GM12878 (cell line): ENCODE data around the gene PRUNE2.

Experiments used
- ATF2 ChIP-seq: IDR thresholded peaks from 2 replicates; pipeline ENCODE4 v1.6.1; 2012; ENCODE audit warnings: low read length, inconsistent platforms
- CTCF ChIP-seq, 3 experiments: IDR thresholded peaks in 2 of 3; conservative IDR thresholded peaks in 1 of 3; 2 replicates each; pipeline ENCODE4 v1.5.1; 2011; ENCODE audit warnings: low read depth in 3 of 3, low read length in 3 of 3, mild to moderate bottlenecking in 3 of 3, control low read depth in 2 of 3, moderate library complexity in 2 of 3, inconsistent platforms in 1 of 3, mixed read lengths in 1 of 3; ENCODE audit not compliant: control insufficient read depth in 2 of 3, insufficient read depth in 1 of 3; ENCODE audit errors: extremely low read depth in 1 of 3
- EZH2 ChIP-seq: IDR thresholded peaks from 2 replicates; pipeline ENCODE4 v1.6.1; 2012; ENCODE audit warnings: low read depth, mild to moderate bottlenecking, control low read depth, inconsistent platforms, low read length, borderline replicate concordance; ENCODE audit not compliant: control insufficient read depth
- IKZF2 ChIP-seq, 2 experiments: fragments of 450-650 bp; IDR thresholded peaks; 2 replicates each; pipeline ENCODE4 v1.6.1; 2017; ENCODE audit warnings: mild to moderate bottlenecking in 2 of 2, moderate library complexity in 2 of 2
- KDM1A ChIP-seq: fragments of 200-600 bp; sonication (generic); IDR thresholded peaks from 2 replicates; pipeline ENCODE4 v1.6.1; 2016; ENCODE audit warnings: borderline replicate concordance
- MAX ChIP-seq: IDR thresholded peaks from 2 replicates; pipeline ENCODE4 v1.6.1; 2012; ENCODE audit warnings: low read depth, low read length, improper control_type of control experiment
- NRF1 ChIP-seq: conservative IDR thresholded peaks from 2 replicates; pipeline ENCODE4 v1.6.1; 2011; ENCODE audit warnings: mild to moderate bottlenecking, low read depth, low read length, improper control_type of control experiment
- POLR2A ChIP-seq: IDR thresholded peaks from 2 replicates; pipeline ENCODE4 v1.6.1; 2011; ENCODE audit warnings: low read depth, mild to moderate bottlenecking, low read length
- TAF1 ChIP-seq: IDR thresholded peaks from 2 replicates; pipeline ENCODE4 v1.6.1; 2011; ENCODE audit warnings: mild to moderate bottlenecking, low read depth, low read length, borderline replicate concordance
- TARDBP ChIP-seq: IDR thresholded peaks from 2 replicates; pipeline ENCODE4 v1.6.1; 2016; ENCODE audit warnings: borderline replicate concordance
- ZNF274 ChIP-seq: IDR thresholded peaks from one replicate; pipeline ENCODE4 v1.8.0; 2011; ENCODE audit not compliant: insufficient read length, insufficient read depth
- TF ChIP-seq, protein P1 (sequence below): IDR thresholded peaks from 2 replicates; pipeline ENCODE4 v1.6.1; 2012; ENCODE audit warnings: low read depth, low read length, improper control_type of control experiment
- TF ChIP-seq, protein P2 (sequence below): fragments of 450-650 bp; IDR thresholded peaks from 2 replicates; pipeline ENCODE4 v1.6.1; 2017; ENCODE audit warnings: mild to moderate bottlenecking

DNA sequence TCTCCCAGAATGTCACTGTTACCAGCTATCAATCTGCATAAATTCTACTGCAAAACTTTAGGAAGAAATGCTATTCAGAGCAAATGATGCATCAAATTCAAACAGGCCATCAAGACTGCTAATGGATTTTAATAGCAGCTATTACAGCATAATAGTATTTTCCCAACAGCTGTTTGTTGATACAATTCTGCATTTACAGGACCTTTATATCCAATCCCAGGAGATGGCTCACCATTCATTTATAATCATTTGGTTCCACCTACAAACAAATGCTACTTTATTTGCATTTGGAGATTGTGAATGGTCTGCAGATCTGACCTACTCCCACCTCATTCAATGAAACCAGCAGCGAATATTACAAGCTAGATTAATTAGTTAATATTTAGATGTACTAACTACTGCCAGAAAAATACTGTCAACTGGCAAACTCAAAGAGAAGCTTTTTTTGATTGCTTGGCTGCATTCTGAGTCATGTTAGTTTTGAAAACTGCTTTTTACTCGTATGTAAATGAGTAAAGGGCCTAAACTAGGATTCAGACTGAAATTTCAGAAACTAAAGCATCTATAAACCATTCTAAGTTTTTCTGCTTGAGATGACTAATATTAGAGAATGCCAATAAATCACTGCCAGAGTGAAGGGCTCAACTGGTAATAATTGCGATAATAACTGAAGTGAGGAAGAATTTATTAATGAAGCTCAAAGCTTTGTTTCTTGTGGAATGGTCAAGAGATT, 148.8 kb downstream of the PRUNE2 start:
- TF ChIP-seq ATF2: no peak; the same call in 1 of the 2 replicates
- no peak for TF ChIP-seq EZH2
- no peak for TF ChIP-seq KDM1A
- TF ChIP-seq POLR2A: no peak
- TF ChIP-seq TAF1: no peak
- no peak for TF ChIP-seq TARDBP
- no peak for TF ChIP-seq ZNF274
- TF ChIP-seq, protein P1, sequence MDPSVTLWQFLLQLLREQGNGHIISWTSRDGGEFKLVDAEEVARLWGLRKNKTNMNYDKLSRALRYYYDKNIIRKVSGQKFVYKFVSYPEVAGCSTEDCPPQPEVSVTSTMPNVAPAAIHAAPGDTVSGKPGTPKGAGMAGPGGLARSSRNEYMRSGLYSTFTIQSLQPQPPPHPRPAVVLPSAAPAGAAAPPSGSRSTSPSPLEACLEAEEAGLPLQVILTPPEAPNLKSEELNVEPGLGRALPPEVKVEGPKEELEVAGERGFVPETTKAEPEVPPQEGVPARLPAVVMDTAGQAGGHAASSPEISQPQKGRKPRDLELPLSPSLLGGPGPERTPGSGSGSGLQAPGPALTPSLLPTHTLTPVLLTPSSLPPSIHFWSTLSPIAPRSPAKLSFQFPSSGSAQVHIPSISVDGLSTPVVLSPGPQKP: no peak
- TF ChIP-seq, protein P2, sequence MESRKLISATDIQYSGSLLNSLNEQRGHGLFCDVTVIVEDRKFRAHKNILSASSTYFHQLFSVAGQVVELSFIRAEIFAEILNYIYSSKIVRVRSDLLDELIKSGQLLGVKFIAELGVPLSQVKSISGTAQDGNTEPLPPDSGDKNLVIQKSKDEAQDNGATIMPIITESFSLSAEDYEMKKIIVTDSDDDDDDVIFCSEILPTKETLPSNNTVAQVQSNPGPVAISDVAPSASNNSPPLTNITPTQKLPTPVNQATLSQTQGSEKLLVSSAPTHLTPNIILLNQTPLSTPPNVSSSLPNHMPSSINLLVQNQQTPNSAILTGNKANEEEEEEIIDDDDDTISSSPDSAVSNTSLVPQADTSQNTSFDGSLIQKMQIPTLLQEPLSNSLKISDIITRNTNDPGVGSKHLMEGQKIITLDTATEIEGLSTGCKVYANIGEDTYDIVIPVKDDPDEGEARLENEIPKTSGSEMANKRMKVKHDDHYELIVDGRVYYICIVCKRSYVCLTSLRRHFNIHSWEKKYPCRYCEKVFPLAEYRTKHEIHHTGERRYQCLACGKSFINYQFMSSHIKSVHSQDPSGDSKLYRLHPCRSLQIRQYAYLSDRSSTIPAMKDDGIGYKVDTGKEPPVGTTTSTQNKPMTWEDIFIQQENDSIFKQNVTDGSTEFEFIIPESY: no peak
- no peak for TF ChIP-seq CTCF (IDR thresholded peaks at IDR 0.05 in 2 of 3, conservative IDR thresholded peaks at IDR 0.05 in 1 of 3; ENCODE audit: control insufficient read depth in 2 of 3, extremely low read depth in 1 of 3, insufficient read depth in 1 of 3, low read depth in 3 of 3, low read length in 3 of 3)
- no peak for TF ChIP-seq MAX
- no peak for TF ChIP-seq NRF1
- no peak for TF ChIP-seq IKZF2 (IDR thresholded peaks at IDR 0.05)
